Erythroblast (primary cell): ENCODE results near the gene UBN2.

Source experiments
- GATA1 ChIP-seq: IDR thresholded peaks from 2 replicates; pipeline ENCODE4 v1.6.1; 2011; ENCODE audit warnings: low read depth, mild to moderate bottlenecking, control low read depth, low read length, moderate library complexity
- POLR2A ChIP-seq: IDR thresholded peaks from 2 replicates; pipeline ENCODE4 v1.6.1; 2011; ENCODE audit warnings: mild to moderate bottlenecking, low read length

DNA sequence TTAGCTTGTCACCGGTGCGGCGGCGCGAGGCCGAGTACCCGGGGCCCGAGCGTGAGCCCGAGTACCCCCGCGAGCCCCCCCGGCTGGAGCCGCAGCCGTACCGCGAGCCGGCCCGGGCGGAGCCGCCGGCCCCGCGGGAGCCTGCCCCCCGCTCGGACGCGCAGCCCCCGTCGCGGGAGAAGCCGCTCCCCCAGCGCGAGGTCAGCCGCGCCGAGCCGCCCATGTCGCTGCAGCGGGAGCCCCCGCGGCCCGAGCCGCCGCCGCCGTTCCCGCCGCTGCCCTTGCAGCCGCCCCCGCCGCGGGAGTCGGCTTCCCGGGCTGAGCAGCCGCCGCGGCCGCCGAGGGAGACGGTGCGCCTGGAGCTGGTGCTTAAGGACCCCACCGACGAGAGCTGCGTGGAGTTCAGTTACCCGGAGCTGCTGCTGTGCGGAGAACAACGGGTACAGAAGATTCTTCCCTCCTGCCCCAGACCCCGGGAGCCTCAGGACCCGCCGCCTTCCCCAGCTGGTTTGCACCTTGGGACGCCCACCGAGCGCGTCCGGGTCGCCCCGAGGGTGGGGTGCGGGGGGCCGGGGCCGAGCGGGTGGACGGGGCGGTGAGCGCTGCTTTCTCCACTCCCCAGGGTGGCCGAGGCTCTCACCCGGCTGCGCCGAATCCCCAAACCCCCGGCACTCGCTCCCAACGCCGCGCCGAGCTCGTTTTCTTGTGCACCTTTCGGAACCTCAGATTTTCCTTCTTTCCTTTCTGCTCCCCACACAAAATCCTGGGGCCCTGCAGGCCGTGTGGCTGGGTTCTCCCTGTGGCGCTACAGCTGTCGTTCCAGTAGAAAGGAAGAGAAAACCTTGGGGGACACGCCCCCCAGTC lies 708 bp downstream of the UBN2 start:
- TF ChIP-seq POLR2A (no peak), GATA1 (no peak)
